ENCODE results near the gene PODN. TPM values are rescaled to one million over a fixed set of nuclear protein-coding genes. Genes with fewer than 3 reads are reported as not detected.

Gene PODN
- total RNA-seq, 3 donors from 2014 or later (not counting 1 experiment from before 2014, with no cell fraction given) = 8.8 to 13.2 (median 11.2) TPM

- Histone ChIP-seq H3K36me3 (ENCODE audit: control insufficient read depth, insufficient read depth, low read length) (peaks cover 7% of the 10 kb centered on the region), H3K4me1 (ENCODE audit: control insufficient read depth, insufficient read depth, low read length) (no peaks in the 10 kb centered on the region), H3K9me3 (ENCODE audit: control insufficient read depth, insufficient read depth, low read length) (no peaks in the 10 kb centered on the region), H3K27me3 (ENCODE audit: control insufficient read depth, insufficient read depth, low read length) (no peaks in the 10 kb centered on the region), H3K27ac (ENCODE audit: low read length) (no peak overlapping the region), H3K4me3 (ENCODE audit: low read length) (no peak overlapping the region)
- DNase-seq = no peak
- Mint-ChIP-seq H3K9me3 (no peaks in the 10 kb centered on the region), H3K36me3 (peaks cover 5% of the 10 kb centered on the region), H3K4me3 (no peak overlapping the region), H3K4me1 (peaks cover 17 to 26% of the 10 kb centered on the region in 2 donors), H3K27ac (peak overlapping the region in 1 of 2 donors; percentile 50), H3K27me3 (ENCODE audit: low read depth in 2 of 2) (no peaks in the 10 kb centered on the region)
- intact Hi-C loops (cut with micrococcal nuclease) = no loop called here
- TF ChIP-seq CTCF (IDR thresholded peaks at IDR 0.05) = no peak
- WGBS (ENCODE audit: insufficient coverage) = no CpG with 5 or more reads among the region's 1 CpG
- no peak for ATAC-seq
Observed at GRCh38 chr1:53031732-53032131, 30.3 kb upstream of the PODN start.

GRCh38 chr1:53037159-53037558 is 24.9 kb upstream of the PODN start:
- TF ChIP-seq CTCF (IDR thresholded peaks at IDR 0.05) = no peak
- no peaks in the 10 kb centered on the region for H3K4me1 ChIP-seq (ENCODE audit: control insufficient read depth, insufficient read depth, low read length)
- DNase-seq (no peak), ATAC-seq (no peak)
- no peak overlapping the region for H3K27ac ChIP-seq (ENCODE audit: low read length)
- no peak overlapping the region for H3K4me3 ChIP-seq (ENCODE audit: low read length)
- intact Hi-C loops (cut with micrococcal nuclease) = no loop called here
- peak overlapping the region in 1 of 2 donors; percentile 20 for H3K27ac Mint-ChIP-seq
- no peaks in the 10 kb centered on the region for H3K27me3 Mint-ChIP-seq (ENCODE audit: low read depth in 2 of 2)
- peaks cover 15% of the 10 kb centered on the region for H3K36me3 Mint-ChIP-seq
- H3K36me3 ChIP-seq (ENCODE audit: control insufficient read depth, insufficient read depth, low read length) = peaks cover 15% of the 10 kb centered on the region
- peaks cover 10 to 20% of the 10 kb centered on the region in 2 donors for H3K4me1 Mint-ChIP-seq
- WGBS (ENCODE audit: insufficient coverage) = 97% methylated on average over 4 of the region's 4 CpGs
- no peak overlapping the region for H3K4me3 Mint-ChIP-seq
- H3K27me3 ChIP-seq (ENCODE audit: control insufficient read depth, insufficient read depth, low read length) = no peaks in the 10 kb centered on the region
- no peaks in the 10 kb centered on the region for H3K9me3 ChIP-seq (ENCODE audit: control insufficient read depth, insufficient read depth, low read length)
- no peaks in the 10 kb centered on the region for H3K9me3 Mint-ChIP-seq

GRCh38 chr1:53038566-53038965 is 23.4 kb upstream of the PODN start:
- H3K9me3 Mint-ChIP-seq = no peaks in the 10 kb centered on the region
- peaks cover 13% of the 10 kb centered on the region for H3K36me3 Mint-ChIP-seq
- no peak overlapping the region for H3K27ac ChIP-seq (ENCODE audit: low read length)
- intact Hi-C loops (cut with micrococcal nuclease) = no loop called here
- 96% methylated on average over 2 of the region's 3 CpGs for WGBS (ENCODE audit: insufficient coverage)
- no peaks in the 10 kb centered on the region for H3K27me3 Mint-ChIP-seq (ENCODE audit: low read depth in 2 of 2)
- H3K9me3 ChIP-seq (ENCODE audit: control insufficient read depth, insufficient read depth, low read length) = no peaks in the 10 kb centered on the region
- TF ChIP-seq CTCF (IDR thresholded peaks at IDR 0.05) = no peak
- no peak for ATAC-seq
- no peaks in the 10 kb centered on the region for H3K4me1 ChIP-seq (ENCODE audit: control insufficient read depth, insufficient read depth, low read length)
- no peak overlapping the region for H3K4me3 ChIP-seq (ENCODE audit: low read length)
- no peak for DNase-seq
- H3K27me3 ChIP-seq (ENCODE audit: control insufficient read depth, insufficient read depth, low read length) = no peaks in the 10 kb centered on the region
- H3K36me3 ChIP-seq (ENCODE audit: control insufficient read depth, insufficient read depth, low read length) = peaks cover 13% of the 10 kb centered on the region
- no peak overlapping the region for H3K4me3 Mint-ChIP-seq
- peak overlapping the region in 1 of 2 donors; percentile 23 for H3K27ac Mint-ChIP-seq
- H3K4me1 Mint-ChIP-seq = peaks cover 19 to 25% of the 10 kb centered on the region in 2 donors

GRCh38 chr1:53043271-53043670 is 18.7 kb upstream of the PODN start:
- DNase-seq (no peak), ATAC-seq (no peak)
- Mint-ChIP-seq H3K27me3 (ENCODE audit: low read depth in 2 of 2) (no peaks in the 10 kb centered on the region), H3K9me3 (no peaks in the 10 kb centered on the region), H3K27ac (peak overlapping the region; percentile 19 to 30), H3K36me3 (peaks cover 13% of the 10 kb centered on the region), H3K4me1 (peaks cover 11 to 27% of the 10 kb centered on the region in 2 donors), H3K4me3 (no peak overlapping the region)
- no peaks in the 10 kb centered on the region for H3K27me3 ChIP-seq (ENCODE audit: control insufficient read depth, insufficient read depth, low read length)
- TF ChIP-seq CTCF (IDR thresholded peaks at IDR 0.05) = no peak
- intact Hi-C loops (cut with micrococcal nuclease) = no loop called here
- no peaks in the 10 kb centered on the region for H3K9me3 ChIP-seq (ENCODE audit: control insufficient read depth, insufficient read depth, low read length)
- no peak overlapping the region for H3K27ac ChIP-seq (ENCODE audit: low read length)
- H3K4me3 ChIP-seq (ENCODE audit: low read length) = no peak overlapping the region
- no peaks in the 10 kb centered on the region for H3K4me1 ChIP-seq (ENCODE audit: control insufficient read depth, insufficient read depth, low read length)
- H3K36me3 ChIP-seq (ENCODE audit: control insufficient read depth, insufficient read depth, low read length) = peaks cover 22% of the 10 kb centered on the region

Data from natural killer cell (primary cell).